ENCODE data around the gene PDILT.
"Not testable (repeated sequence)": the region's sequence is repeated elsewhere in the genome, so short reads cannot be mapped to it uniquely, and the experiment has no call there.

PDILT gene

GRCh38 chr16:20359997-20360396 is 44.5 kb downstream of the PDILT start:
- no peak for DNase-seq

DNA sequence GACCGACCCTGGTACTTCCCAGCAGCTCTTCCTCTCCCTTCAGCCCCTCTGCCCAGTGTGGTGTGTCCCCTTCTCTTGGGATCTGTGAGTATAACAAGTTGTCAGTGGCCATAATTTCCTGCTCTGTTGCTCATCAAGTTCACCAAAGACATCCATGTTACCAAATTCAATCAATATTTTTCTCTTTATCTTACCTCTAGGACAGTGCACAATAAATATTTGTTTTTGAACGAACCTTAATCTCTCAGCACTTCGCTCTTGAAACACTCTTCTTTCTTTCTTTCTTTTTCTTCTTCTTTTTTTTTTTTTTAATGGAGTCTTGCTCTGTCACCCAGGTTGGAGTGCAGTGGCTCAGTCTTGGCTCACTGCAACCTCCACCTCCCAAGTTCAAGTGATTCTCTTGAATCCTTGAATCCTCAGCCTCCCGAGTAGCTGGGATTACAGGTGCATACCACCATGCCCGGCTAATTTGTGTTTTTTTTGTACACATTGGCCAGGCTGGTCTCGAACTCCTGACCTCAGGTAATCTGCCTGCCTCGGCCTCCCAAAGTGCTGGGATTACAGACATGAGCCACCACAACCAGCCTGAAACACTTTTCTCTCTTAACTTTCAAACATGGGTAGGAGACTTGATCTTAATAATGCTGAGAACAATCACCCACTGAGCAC is 49.3 kb downstream of the PDILT start:
- DNase-seq = no peak

- DNase-seq = no peak
These were observed 51.2 kb downstream of the PDILT start for GRCh38 chr16:20353379-20353778.

GRCh38 chr16:20352615-20353014 is 51.9 kb downstream of the PDILT start, which contains the start of gene UMOD:
Gene UMOD, minus strand, starts transcription at chr16:20352715. Its CDS starts 1,978 bp downstream, at chr16:20350737.
- DNase-seq = no peak

GRCh38 chr16:20349615-20350014 is 54.9 kb downstream of the PDILT start:
- DNase-seq = no peak

- DNase-seq = no peak
These were observed 56.0 kb downstream of the PDILT start for GRCh38 chr16:20348365-20349185.

DNA sequence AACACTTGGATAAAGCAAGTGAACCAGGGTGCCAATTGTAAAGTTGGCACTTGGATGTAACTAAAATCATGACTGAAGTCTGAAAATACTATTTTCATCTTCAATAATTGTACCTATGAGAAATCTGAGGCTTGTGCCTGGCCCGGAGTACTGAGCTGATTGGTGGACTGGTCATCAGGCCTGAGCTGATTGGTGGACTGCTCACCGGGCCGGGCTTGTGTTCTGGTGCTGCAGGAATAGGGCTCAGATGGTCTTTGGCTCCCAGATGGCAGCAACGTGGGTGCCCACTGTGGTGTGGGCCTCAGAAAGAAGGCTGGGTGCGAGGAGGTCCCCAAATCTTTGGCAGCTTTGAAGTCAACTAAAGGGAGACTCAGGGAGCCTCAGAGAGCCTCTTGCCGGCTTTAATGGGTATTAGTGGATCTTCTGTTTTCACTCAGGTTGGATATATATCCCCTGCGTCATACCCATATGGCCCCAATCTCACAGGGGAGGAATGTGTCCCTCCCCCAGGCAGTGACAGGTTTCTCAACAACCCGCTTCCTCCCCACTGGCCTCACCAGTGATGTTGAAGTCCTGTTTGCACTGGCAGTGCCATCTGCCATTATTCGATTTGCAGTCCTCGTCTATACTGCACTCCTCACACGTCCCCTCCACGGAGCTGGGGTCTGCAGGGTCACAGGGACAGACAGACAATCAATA is 56.7 kb downstream of the PDILT start:
- no peak for DNase-seq

- DNase-seq = no peak
These were observed 59.9 kb downstream of the PDILT start for GRCh38 chr16:20344611-20345010.

- no peak for DNase-seq
These were observed 64.8 kb downstream of the PDILT start for GRCh38 chr16:20339744-20340143.

DNA sequence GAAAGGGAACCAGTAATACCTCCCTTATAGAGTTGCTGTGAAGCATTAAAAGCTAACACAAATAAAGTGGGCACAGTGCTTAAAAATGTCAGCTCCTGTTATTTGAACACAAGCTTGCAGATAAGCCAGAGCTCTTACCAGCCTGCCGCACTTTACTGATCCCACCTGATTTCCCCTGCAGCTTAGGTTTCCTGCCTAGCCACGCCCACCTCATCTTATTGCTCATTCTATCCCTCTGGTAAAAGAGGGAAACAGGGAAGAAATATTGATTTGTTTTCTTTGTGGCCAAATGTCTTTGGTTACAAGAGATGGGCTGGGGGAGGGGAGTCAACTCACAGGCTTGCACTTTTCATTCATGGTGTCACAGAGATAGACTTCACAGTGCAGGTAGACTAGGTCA is 67.6 kb downstream of the PDILT start:
- DNase-seq = no peak

DNA sequence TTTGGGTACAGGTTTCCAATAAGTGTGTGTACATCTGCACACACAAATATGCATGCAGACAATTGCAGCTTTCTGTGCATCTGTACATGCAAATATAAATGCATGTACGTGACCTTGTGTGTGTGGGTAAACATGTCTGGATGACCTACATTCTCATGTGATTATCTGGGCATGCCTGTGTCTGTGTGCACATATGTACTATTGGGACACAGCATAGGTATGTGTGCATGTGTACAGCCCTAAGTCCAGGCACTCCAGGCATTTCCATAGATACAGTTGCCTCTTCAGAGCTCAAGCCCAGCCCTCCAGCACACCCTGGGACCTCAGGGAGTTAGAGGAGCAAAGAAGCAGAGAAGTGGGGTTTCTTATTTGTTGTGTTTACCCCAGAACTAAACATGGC is 70.1 kb downstream of the PDILT start:
- no peak for DNase-seq

DNA sequence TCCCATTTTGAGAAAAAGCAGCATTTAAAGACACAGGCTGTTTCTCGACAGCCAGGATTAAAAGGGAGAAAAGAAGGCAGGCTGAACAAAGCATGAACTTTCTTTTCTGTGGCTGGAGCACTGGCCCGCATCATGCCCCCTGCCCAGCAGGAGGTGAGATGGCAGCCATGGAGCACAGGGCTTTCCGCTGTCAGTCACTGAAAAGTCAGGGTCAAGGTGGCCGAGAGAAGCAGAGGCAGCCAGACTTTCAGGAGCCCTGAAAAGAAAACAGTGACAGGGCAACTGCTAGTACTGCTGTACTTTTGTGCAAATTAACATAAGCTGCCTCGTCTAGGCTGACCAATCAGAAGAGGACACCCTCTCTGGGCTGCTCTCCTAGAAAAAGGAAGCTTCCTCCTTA is 71.4 kb downstream of the PDILT start:
- no peak for DNase-seq

DNA sequence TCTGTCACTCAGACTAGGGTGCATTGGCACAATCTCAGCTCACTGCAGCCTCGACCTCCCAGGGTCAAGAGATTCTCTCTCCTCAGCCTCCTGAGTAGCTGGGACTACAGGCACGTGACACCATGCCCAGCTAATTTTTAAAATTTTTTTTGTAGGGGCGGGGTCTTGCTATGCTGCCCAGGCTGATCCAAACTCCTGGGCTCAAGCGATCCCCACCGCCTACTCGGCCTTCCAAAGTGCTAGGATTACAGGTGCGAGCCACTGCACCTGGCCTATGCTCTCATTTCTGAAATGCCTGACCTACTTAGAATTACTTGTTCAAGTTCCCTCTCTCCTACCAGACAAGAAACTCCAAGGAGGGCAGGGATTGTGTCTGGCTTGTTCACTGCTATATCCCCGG is 72.1 kb downstream of the PDILT start:
- DNase-seq = no peak

- DNase-seq = no peak
These were observed 72.9 kb downstream of the PDILT start for GRCh38 chr16:20331635-20332034.

DNA sequence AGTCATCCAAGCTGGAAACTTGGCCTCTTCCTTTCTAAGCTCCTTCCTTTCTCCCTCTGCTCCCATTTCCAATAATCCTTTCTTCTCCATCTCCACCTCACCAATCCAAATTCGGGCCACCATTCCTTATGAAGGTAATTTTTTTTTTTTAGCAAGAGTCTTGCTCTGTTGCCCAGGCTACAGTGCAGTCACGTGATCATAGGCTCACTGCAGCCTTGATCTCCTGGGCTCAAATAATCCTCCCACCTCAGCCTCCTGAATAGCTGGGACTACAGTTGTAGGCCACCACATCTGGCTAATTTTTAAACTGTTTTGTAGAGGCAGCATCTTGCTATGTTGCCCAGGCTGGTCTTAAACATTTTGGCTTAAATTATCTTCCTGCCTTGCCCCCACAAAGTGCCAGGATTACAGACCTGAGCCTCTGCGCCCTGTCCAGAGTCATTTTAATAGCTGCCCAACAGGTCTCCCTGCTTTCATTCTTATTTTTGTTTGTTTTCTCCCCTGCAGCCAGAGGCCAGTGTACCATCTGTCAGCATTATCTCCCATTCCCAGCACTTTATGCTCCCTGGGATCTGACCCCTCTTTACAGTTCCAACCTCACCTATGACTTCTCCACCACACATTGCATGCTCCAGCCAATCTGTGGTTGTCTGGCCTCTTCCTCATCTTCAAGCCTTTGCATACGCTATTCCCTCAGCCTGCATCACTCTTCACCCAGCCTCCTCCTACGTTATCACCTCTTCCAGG is 75.0 kb downstream of the PDILT start:
- DNase-seq = no peak

DNA sequence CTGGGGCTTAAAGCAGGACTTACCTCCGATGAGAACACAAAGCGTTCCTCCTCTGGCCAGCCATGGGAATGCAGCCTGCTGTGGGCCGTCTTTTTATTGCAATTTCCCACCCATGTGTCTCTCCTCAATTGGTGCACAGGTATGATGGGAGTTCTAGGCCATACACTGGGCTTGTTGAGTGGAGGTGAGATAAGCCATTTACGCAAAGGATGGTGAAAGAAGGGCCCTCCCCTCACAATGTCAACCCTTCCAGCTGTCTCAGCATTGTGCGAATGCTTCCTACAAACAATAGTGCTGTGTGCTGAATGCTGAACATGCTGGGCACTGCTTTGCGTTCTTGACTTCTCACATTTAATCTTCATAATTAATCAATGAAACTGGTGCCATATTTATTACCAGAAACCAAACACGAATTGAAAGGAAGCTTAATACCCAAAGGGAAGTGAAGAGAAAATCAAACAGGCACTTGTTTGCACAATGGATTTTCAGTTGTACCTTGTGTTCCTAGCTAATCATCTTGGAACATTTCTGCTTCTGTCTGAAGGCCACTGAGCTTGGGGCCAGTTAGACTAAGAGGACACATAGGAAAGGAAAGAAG is 77.0 kb downstream of the PDILT start, which contains the start of gene GP2:
TSS of gene GP2 (minus strand) at position 70 of the 598 bp plus-strand sequence. CDS start 1,082 bp downstream, outside the sequence.
- DNase-seq = no peak

DNA sequence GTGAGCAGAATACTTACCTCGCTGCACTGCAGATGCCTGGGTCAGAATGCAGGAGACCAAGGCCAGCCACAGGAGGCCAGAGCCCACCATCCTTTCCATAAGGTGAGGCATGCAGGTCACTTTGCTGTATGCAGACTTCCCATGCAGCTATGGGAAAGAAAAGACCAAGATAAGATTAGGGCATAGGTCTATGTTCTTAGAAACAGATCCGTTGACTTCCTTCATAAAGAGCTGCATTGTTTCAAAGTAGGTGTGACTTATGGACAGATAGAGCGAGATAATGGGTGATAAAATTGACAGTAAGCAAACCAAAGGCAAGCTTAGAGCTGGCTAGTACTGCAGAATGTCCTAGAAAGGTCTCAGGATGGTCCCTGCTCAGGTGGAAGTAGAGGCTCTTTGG is 78.2 kb downstream of the PDILT start:
- no peak for DNase-seq

DNA sequence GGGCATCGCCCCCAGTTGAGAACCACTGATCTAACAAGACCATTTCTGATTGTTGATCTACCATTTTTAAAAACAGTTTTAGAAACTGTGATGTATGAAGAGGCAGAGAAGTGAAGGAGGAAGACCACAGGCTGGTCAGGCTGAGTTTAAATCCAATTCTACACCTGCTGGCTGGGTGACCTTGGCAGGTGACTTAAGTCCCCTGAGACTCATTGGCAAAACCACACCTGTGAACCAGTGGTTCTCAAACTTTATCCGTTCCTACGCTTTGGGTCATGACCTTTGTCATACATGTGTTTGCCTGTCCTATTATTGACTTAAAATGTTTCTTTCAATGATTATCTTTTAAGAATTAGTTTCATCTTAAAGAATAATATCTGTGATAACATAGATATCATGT is 79.5 kb downstream of the PDILT start:
- DNase-seq = no peak

GRCh38 chr16:20323591-20324117 is 80.9 kb downstream of the PDILT start:
- DNase-seq = no peak

- no peak for DNase-seq
These were observed 81.8 kb downstream of the PDILT start for GRCh38 chr16:20322696-20323095.

GRCh38 chr16:20321671-20322070 is 82.9 kb downstream of the PDILT start:
- DNase-seq = no peak

- DNase-seq = not testable (repeated sequence)
These were observed 83.5 kb downstream of the PDILT start for GRCh38 chr16:20321051-20321450.

All from activated CD4-positive, alpha-beta T cell treated with anti-CD3 and anti-CD28 coated beads, Interleukin-10, Interleukin-2, amounts not matched to agents 100 ng/mL and 50 ng/mL, durations not matched to agents 16 hours and 8 hours (primary cell).